Fibroblast of lung (primary cell): ENCODE data around the gene NACAD. TPM values are rescaled to one million over a fixed set of nuclear protein-coding genes. Genes with fewer than 3 reads are reported as not detected.

ENCODE experiments used
- DNase-seq, 2 donors: peaks; one replicate each; pipeline versions ENCODE4 v3.0.0 to v3.0.0-alpha.2; 2010; ENCODE audit warnings: low read depth in 2 of 2
- H2AFZ ChIP-seq: 2 replicates; pipeline ENCODE4 v1.5.1; 2012; ENCODE audit warnings: low read length, control low read depth, inconsistent platforms
- H3K27ac ChIP-seq: 2 replicates; pipeline ENCODE4 v1.5.1; 2011; ENCODE audit warnings: low read length, control low read depth; ENCODE audit not compliant: insufficient read depth
- H3K27me3 ChIP-seq: 2 replicates; pipeline ENCODE4 v1.5.1; 2011; ENCODE audit warnings: mild to moderate bottlenecking, low read length; ENCODE audit not compliant: control insufficient read depth, insufficient read depth
- H3K36me3 ChIP-seq: 2 replicates; pipeline ENCODE4 v1.5.1; 2011; ENCODE audit warnings: low read length; ENCODE audit not compliant: control insufficient read depth, insufficient read depth
- H3K4me1 ChIP-seq: 2 replicates; pipeline ENCODE4 v1.5.1; 2011; ENCODE audit warnings: low read length; ENCODE audit not compliant: control insufficient read depth, insufficient read depth; ENCODE audit errors: extremely low read depth
- H3K4me2 ChIP-seq: 2 replicates; pipeline ENCODE4 v1.5.1; 2011; ENCODE audit warnings: low read length, control low read depth; ENCODE audit not compliant: insufficient read depth; ENCODE audit errors: extremely low read depth
- H3K4me3 ChIP-seq, 4 experiments: fragments of 200-600 bp in 1 of 4; sonication (generic) in 1 of 4; replicated peaks in 1 of 4; 2 replicates each; pipeline ENCODE4 v1.5.1; 2011 to 2016; ENCODE audit warnings: low read length in 4 of 4, low read depth in 3 of 4, mild to moderate bottlenecking in 3 of 4, control low read depth in 2 of 4, inconsistent platforms in 1 of 4, mixed read lengths in 1 of 4; ENCODE audit not compliant: insufficient read depth in 1 of 4; ENCODE audit errors: control extremely low read depth in 1 of 4
- H3K79me2 ChIP-seq: 2 replicates; pipeline ENCODE4 v1.5.1; 2012; ENCODE audit warnings: mild to moderate bottlenecking, low read length, inconsistent platforms; ENCODE audit not compliant: control insufficient read depth, insufficient read depth
- H3K9ac ChIP-seq: 2 replicates; pipeline ENCODE4 v1.5.1; 2011; ENCODE audit warnings: mild to moderate bottlenecking, low read length, control low read depth; ENCODE audit not compliant: insufficient read depth
- H3K9me3 ChIP-seq: 2 replicates; pipeline ENCODE4 v1.5.1; 2012; ENCODE audit warnings: low read depth, low read length; ENCODE audit not compliant: control insufficient read depth, insufficient read depth
- H4K20me1 ChIP-seq: 2 replicates; pipeline ENCODE4 v1.5.1; 2011; ENCODE audit warnings: low read length; ENCODE audit not compliant: control insufficient read depth, insufficient read depth; ENCODE audit errors: extremely low read depth
- EZH2 ChIP-seq: IDR thresholded peaks from 2 replicates; pipeline ENCODE4 v1.5.1; 2012; ENCODE audit warnings: low read length, control low read depth, mild to moderate bottlenecking; ENCODE audit errors: missing control alignments
- polyA plus RNA-seq, 2 donors: library from polyadenylated mRNA; depleted of rRNA in 1 of 2; stranded (reverse) in 1 of 2; unstranded in 1 of 2; fragments of >200 nt; gene quantifications; 2 replicates each; pipeline ENCODE4 v1.2.1, GENCODE V29; 2011 to 2012; ENCODE audit warnings: missing spikeins in 1 of 2
- total RNA-seq: library from RNA; depleted of rRNA; stranded (reverse); fragments of >200 nt; gene quantifications from 2 replicates; pipeline ENCODE4 v1.2.1, GENCODE V29; 2014
- TF ChIP-seq, protein P1 (sequence below), 2 donors: IDR thresholded peaks in 1 of 2; conservative IDR thresholded peaks in 1 of 2; 1 replicate in 1 of 2; 2 replicates in 1 of 2; pipeline ENCODE4 v1.5.1; 2011 to 2012; ENCODE audit warnings: low read length in 2 of 2, control low read depth in 1 of 2, inconsistent platforms in 1 of 2, low read depth in 1 of 2, mild to moderate bottlenecking in 1 of 2

The NACAD gene
- total and polyA plus RNA-seq, 2 donors (not counting 1 experiment from before 2014, with no cell fraction given): 0.41 to 2.8 TPM

DNA sequence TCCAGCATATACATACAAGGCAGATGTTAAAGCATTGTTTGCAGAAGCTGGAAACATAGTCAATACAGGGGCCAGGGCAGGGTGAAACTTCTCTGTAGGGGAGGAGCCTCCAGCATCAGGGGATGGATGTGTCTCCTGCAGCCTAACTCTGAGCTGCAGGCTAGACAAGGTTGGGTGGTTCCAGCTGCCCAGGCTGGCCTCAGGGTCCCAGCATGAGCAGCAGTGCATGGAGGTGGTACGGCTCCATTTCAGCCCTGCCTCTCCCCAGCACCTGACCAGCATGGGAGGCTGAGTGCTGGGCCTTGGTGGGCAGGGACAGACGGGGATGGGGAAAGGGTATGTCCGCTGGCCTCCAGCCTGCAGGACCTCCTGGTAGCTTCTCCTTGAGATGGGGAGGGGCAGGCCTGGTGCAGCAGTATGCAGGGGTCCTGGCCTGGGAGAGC lies 30.1 kb upstream of the NACAD start:
- peaks cover 7% of the 10 kb centered on the region for H3K27me3 ChIP-seq
- no peak overlapping the region for H3K4me3 ChIP-seq
- no peaks in the 10 kb centered on the region for H3K79me2 ChIP-seq
- no peaks in the 10 kb centered on the region for H4K20me1 ChIP-seq
- no peak overlapping the region for H3K9ac ChIP-seq
- no peaks in the 10 kb centered on the region for H3K4me1 ChIP-seq
- no peak overlapping the region for H3K27ac ChIP-seq
- no peaks in the 10 kb centered on the region for H3K36me3 ChIP-seq
- DNase-seq: no peak
- no peak overlapping the region for H2AFZ ChIP-seq
- H3K4me2 ChIP-seq: no peak overlapping the region
- TF ChIP-seq, protein P1, sequence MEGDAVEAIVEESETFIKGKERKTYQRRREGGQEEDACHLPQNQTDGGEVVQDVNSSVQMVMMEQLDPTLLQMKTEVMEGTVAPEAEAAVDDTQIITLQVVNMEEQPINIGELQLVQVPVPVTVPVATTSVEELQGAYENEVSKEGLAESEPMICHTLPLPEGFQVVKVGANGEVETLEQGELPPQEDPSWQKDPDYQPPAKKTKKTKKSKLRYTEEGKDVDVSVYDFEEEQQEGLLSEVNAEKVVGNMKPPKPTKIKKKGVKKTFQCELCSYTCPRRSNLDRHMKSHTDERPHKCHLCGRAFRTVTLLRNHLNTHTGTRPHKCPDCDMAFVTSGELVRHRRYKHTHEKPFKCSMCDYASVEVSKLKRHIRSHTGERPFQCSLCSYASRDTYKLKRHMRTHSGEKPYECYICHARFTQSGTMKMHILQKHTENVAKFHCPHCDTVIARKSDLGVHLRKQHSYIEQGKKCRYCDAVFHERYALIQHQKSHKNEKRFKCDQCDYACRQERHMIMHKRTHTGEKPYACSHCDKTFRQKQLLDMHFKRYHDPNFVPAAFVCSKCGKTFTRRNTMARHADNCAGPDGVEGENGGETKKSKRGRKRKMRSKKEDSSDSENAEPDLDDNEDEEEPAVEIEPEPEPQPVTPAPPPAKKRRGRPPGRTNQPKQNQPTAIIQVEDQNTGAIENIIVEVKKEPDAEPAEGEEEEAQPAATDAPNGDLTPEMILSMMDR (conservative IDR thresholded peaks at IDR 0.05 in 1 of 2, IDR thresholded peaks at IDR 0.05 in 1 of 2; ENCODE audit: low read depth in 1 of 2, low read length in 2 of 2): no peak
- no peak for TF ChIP-seq EZH2
- no peaks in the 10 kb centered on the region for H3K9me3 ChIP-seq

DNA sequence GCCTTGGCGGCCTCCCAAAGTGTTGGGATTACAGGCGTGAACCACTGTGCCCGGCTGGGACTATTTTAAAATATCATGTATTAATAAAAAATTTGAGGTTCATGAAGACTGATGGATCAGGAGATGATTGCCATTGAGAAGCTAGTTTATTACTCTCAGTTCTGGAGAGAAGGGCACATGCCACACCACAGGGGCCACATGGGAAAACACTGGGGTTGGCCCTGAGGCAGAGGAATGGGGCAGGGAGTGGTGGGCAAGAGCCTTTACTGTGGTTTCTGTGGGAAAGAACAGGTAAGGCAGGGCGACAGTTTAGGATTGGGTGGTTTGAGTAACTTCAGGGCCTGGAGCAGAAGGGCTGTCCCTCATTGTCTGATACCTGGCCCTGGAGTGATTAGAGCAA lies 29.5 kb upstream of the NACAD start:
- Histone ChIP-seq H2AFZ (no peak overlapping the region), H3K79me2 (no peaks in the 10 kb centered on the region), H4K20me1 (no peaks in the 10 kb centered on the region), H3K27me3 (peaks cover 7% of the 10 kb centered on the region), H3K4me1 (no peaks in the 10 kb centered on the region), H3K27ac (no peak overlapping the region), H3K4me2 (no peak overlapping the region), H3K4me3 (no peak overlapping the region), H3K36me3 (no peaks in the 10 kb centered on the region), H3K9me3 (no peaks in the 10 kb centered on the region), H3K9ac (no peak overlapping the region)
- no peak for DNase-seq
- TF ChIP-seq, protein P1 (conservative IDR thresholded peaks at IDR 0.05 in 1 of 2, IDR thresholded peaks at IDR 0.05 in 1 of 2; ENCODE audit: low read depth in 1 of 2, low read length in 2 of 2): no peak
- TF ChIP-seq EZH2: no peak

DNA sequence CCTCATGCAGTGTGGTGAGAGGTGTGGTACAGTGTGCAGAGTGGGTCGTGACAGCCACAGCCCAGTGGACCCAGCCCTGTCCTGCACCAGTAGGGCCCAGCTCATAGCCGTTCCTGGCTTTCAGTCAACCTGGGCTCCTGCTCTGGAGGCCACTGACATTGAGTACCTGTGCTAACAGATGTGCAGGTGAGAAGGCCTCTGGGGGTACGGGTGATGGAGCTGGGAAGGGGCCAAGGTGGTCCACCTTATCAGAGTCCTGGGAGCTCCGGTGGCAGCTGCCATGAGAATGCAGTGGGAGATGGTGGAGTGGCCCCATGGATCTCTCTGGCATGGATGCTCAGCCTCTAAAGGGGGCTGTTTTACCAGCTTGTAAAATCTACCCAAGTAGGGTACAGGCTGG lies 28.8 kb upstream of the NACAD start:
- no peak for DNase-seq
- no peak overlapping the region for H3K9ac ChIP-seq
- no peaks in the 10 kb centered on the region for H3K79me2 ChIP-seq
- peaks cover 7% of the 10 kb centered on the region for H3K27me3 ChIP-seq
- H3K4me2 ChIP-seq: no peak overlapping the region
- H3K4me3 ChIP-seq: no peak overlapping the region
- H3K4me1 ChIP-seq: peaks cover 2% of the 10 kb centered on the region
- H3K9me3 ChIP-seq: no peaks in the 10 kb centered on the region
- H4K20me1 ChIP-seq: no peaks in the 10 kb centered on the region
- H3K36me3 ChIP-seq: no peaks in the 10 kb centered on the region
- H3K27ac ChIP-seq: no peak overlapping the region
- TF ChIP-seq, protein P1 (conservative IDR thresholded peaks at IDR 0.05 in 1 of 2, IDR thresholded peaks at IDR 0.05 in 1 of 2; ENCODE audit: low read depth in 1 of 2, low read length in 2 of 2): no peak
- no peak for TF ChIP-seq EZH2
- H2AFZ ChIP-seq: no peak overlapping the region
